Left ventricle myocardium inferior (tissue), 1 donor: ENCODE measurements around the gene PPP6R3. TPM values are rescaled to one million over a fixed set of nuclear protein-coding genes. Genes with fewer than 3 reads are reported as not detected.

Source experiments
- DNase-seq: peaks from one replicate; pipeline ENCODE4 v3.0.0-alpha.2; 2020
- H3K27ac ChIP-seq: fragments of 200-600 bp; replicated peaks from 2 replicates; pipeline ENCODE4 v1.8.0; 2021
- H3K27me3 ChIP-seq: fragments of 200-600 bp; 2 replicates; pipeline ENCODE4 v1.8.0; 2021; ENCODE audit warnings: low read depth
- H3K36me3 ChIP-seq: fragments of 200-600 bp; 2 replicates; pipeline ENCODE4 v1.8.0; 2021
- H3K4me1 ChIP-seq: fragments of 200-600 bp; 2 replicates; pipeline ENCODE4 v1.8.0; 2021
- H3K4me3 ChIP-seq: fragments of 200-600 bp; 2 replicates; pipeline ENCODE4 v1.8.0; 2021; ENCODE audit warnings: mild to moderate bottlenecking, moderate library complexity
- H3K9me3 ChIP-seq: fragments of 200-600 bp; replicated peaks from 2 replicates; pipeline ENCODE4 v1.8.0; 2021
- intact Hi-C: fragments of 100-400 bp; cut with micrococcal nuclease; formaldehyde crosslinking; loops from one replicate; pipeline ENCODE4 v1.11.0; 2022
- total RNA-seq: library from RNA; stranded (reverse); fragmentation: NEBNext Ultra II Directional; extraction: Animal tissue kit (Norgen Biotek cat#: 25700); gene quantifications from one replicate; pipeline ENCODE4 v1.2.1, GENCODE V29; 2021
- TF ChIP-seq, protein P1 (sequence below): fragments of 200-600 bp; IDR thresholded peaks from 2 replicates; pipeline ENCODE4 v1.8.0; 2021; ENCODE audit warnings: antibody characterized with exemption, mild to moderate bottlenecking, borderline replicate concordance
- donor health status: DM: no; HTN: yes; CAD: no; lungs with severe emphysema.

PPP6R3 gene
- total RNA-seq, 1 donor from 2014 or later = 78.8 TPM

DNA sequence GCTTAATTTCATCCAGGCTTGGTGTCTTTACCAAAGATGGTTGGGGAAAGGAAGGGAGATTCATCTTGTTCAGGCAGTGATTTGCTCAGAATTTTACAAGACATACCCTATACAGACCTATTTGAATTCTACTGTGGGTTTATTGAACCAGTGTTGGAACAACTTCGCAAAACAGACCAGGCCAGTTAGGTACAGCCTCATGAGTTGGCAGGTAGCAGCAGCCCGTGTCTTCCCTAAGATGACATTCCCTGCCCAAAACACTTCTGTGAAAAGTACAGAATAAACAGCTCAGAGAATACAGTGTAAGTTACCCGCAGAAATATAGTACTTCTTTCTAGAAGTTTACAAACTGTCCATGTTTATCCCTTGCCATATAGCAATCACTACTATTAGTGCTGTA is 121.3 kb downstream of the PPP6R3 start:
- intact Hi-C loops = loop anchor here (10.0 kb wide), 1 partner anchor 117 kb away; the partner anchor contains the start of gene PPP6R3
- peaks cover 51% of the 10 kb centered on the region for H3K36me3 ChIP-seq
- TF ChIP-seq, protein P1, sequence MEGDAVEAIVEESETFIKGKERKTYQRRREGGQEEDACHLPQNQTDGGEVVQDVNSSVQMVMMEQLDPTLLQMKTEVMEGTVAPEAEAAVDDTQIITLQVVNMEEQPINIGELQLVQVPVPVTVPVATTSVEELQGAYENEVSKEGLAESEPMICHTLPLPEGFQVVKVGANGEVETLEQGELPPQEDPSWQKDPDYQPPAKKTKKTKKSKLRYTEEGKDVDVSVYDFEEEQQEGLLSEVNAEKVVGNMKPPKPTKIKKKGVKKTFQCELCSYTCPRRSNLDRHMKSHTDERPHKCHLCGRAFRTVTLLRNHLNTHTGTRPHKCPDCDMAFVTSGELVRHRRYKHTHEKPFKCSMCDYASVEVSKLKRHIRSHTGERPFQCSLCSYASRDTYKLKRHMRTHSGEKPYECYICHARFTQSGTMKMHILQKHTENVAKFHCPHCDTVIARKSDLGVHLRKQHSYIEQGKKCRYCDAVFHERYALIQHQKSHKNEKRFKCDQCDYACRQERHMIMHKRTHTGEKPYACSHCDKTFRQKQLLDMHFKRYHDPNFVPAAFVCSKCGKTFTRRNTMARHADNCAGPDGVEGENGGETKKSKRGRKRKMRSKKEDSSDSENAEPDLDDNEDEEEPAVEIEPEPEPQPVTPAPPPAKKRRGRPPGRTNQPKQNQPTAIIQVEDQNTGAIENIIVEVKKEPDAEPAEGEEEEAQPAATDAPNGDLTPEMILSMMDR = no peak

GRCh38 chr11:68582416-68583040 is 122.0 kb downstream of the PPP6R3 start:
- Histone ChIP-seq H3K27me3 (no peaks in the 10 kb centered on the region), H3K4me1 (peaks cover 94% of the 10 kb centered on the region), H3K27ac (peak overlapping the region; percentile 87), H3K36me3 (peaks cover 50% of the 10 kb centered on the region), H3K4me3 (no peak overlapping the region), H3K9me3 (no peaks in the 10 kb centered on the region)
- intact Hi-C loops = loop anchor here (10.0 kb wide), 1 partner anchor 118 kb away; the partner anchor contains the start of gene PPP6R3
- TF ChIP-seq, protein P1 = no peak
- peak; percentile 17 for DNase-seq

More for the DNA sequence above, 121.3 kb downstream of the PPP6R3 start:
- Histone ChIP-seq H3K27me3 (no peaks in the 10 kb centered on the region), H3K9me3 (no peaks in the 10 kb centered on the region), H3K4me1 (peaks cover 94% of the 10 kb centered on the region), H3K4me3 (no peak overlapping the region), H3K27ac (peak overlapping the region; percentile 87)
- no peak for DNase-seq

GRCh38 chr11:68583041-68583446 is 122.5 kb downstream of the PPP6R3 start:
- intact Hi-C loops = loop anchor here (10.0 kb wide), 1 partner anchor 118 kb away; the partner anchor contains the start of gene PPP6R3
- Histone ChIP-seq H3K27ac (peak overlapping the region; percentile 87), H3K36me3 (peaks cover 53% of the 10 kb centered on the region), H3K4me3 (no peak overlapping the region), H3K4me1 (peaks cover 89% of the 10 kb centered on the region), H3K27me3 (no peaks in the 10 kb centered on the region), H3K9me3 (no peaks in the 10 kb centered on the region)
- TF ChIP-seq, protein P1 = no peak
- DNase-seq = no peak

- peak; percentile 31 for DNase-seq
- Histone ChIP-seq H3K27ac (peak overlapping the region; percentile 87), H3K36me3 (peaks cover 55% of the 10 kb centered on the region), H3K4me1 (peaks cover 84% of the 10 kb centered on the region), H3K4me3 (no peak overlapping the region), H3K27me3 (no peaks in the 10 kb centered on the region), H3K9me3 (no peaks in the 10 kb centered on the region)
- TF ChIP-seq, protein P1 = peak; percentile 61
- intact Hi-C loops = loop anchor here (10.0 kb wide), 1 partner anchor 119 kb away; the partner anchor contains the start of gene PPP6R3
These were observed 123.5 kb downstream of the PPP6R3 start for GRCh38 chr11:68584097-68584496.

GRCh38 chr11:68584991-68585524 is 124.5 kb downstream of the PPP6R3 start:
- H3K27ac ChIP-seq = peak overlapping the region; percentile 87
- no peaks in the 10 kb centered on the region for H3K9me3 ChIP-seq
- H3K4me1 ChIP-seq = peaks cover 84% of the 10 kb centered on the region
- peaks cover 53% of the 10 kb centered on the region for H3K36me3 ChIP-seq
- no peak overlapping the region for H3K4me3 ChIP-seq
- TF ChIP-seq, protein P1 = no peak
- H3K27me3 ChIP-seq = no peaks in the 10 kb centered on the region
- intact Hi-C loops = loop anchor here (10.0 kb wide), 1 partner anchor 120 kb away; the partner anchor contains the start of gene PPP6R3
- no peak for DNase-seq
